HG02642 (cell line): ENCODE measurements around the gene ZNF646.

Experiments used
- ATAC-seq: cut with Tn5 transposase; IDR thresholded peaks from one replicate; pipeline ENCODE4 v1.9.1; 2021; ENCODE audit warnings: mild to moderate bottlenecking; ENCODE audit not compliant: unreplicated experiment, poor library complexity

The ZNF646 gene

GRCh38 chr16:31061813-31062440 lies 12.3 kb upstream of the ZNF646 start:
- no peak for ATAC-seq

GRCh38 chr16:31063495-31063842 lies 10.8 kb upstream of the ZNF646 start:
- no peak for ATAC-seq

- no peak for ATAC-seq
Observed at GRCh38 chr16:31063843-31064611, 10.2 kb upstream of the ZNF646 start.

DNA sequence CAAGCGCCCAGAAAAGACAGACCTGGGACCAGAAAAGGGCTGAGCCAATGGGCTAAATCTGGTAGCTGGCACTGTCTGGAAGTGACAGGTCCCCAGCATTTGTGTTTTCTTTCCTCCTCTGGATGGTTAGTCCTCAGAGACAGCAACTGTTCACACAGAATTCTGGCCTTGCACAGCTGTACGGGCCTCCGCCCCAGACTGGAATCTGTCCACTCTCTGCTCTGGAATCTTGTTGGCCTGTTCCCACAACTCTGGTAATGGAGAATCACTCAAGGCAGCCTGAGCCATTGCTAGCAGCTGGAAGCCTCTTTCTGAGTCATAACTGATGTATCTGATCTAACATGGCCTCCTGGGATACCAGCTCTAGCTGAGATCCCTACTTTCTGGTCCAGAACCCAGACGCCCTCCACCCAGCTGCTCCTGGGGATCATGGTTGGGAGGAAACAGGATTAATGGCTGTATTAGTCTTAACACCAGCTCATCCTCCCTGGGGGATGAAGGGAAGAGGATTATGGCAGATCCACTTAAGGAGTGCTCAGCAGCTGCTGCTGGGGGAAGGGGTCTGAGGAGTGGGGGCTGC lies 9.2 kb upstream of the ZNF646 start:
- ATAC-seq = no peak

GRCh38 chr16:31067342-31067741 lies 6.9 kb upstream of the ZNF646 start:
- no peak for ATAC-seq

DNA sequence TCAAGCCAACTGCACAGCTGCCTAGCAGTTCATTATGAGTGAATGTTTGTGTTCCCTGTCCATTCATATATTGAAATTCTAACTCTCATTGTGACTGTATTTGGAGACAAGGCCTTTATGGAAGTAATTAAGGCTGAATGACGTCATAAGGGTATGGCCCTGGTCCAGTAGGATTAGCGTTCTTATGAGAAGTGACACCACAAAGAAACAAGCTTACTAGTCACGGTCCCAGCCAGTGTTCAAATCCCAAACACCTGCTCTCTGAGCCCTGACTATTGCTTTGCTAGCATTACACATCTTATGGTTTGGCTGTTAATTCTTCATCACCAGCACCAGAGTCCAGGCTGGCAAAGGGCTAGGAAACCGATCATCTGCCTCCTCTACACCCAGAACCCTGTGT lies 2.4 kb upstream of the ZNF646 start:
- ATAC-seq = no peak

DNA sequence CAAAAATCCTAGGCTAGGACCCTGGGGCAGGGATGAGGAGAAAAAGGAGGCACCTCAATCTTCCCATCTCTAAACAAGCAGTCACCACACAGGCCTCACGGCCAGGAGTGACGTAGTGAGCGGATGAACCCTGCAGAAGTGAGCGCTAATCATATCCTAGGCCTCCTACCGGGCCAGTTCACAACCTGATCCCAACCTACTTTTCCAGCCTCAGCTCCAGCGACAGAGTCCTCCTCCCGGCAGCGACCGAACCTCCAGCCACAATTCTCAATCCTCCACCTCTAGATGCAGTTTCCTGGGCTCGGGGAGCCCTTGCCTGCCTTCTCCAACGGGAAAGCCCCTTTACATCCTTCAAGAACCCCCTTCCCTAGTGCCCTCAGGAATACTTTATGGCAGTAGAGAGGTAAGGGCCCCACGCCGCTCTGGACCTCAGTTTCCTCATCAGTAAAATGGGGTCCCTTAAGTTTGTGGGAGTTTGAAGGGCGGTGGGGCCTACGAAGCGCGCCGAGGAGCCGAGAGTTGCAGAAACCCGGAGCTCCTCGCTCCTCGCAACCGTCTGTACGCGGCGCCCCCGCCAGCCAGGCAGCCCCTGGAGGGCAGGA lies 1.6 kb upstream of the ZNF646 start:
- ATAC-seq = peak; percentile 6

- ATAC-seq = peak; percentile 59
Observed at GRCh38 chr16:31073142-31073969, 866 bp upstream of the ZNF646 start.

DNA sequence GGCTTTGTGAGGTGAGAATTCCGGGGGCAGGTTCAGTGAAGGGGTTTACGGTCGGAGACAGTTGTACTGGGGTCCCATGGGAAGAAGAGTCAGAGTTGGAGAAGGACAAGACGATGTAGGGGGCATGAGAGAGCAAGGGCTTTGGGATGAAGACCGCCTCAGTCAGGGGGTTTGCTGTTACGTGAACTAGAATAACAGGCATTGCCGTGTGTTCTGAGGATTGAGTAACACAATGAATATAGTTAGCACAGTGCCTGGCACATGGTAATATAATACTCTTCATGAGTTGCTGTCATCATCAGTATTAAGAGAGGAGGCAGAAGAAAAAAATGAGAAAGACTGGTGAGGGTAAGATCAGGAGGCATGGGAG lies 577 bp downstream of the ZNF646 start:
- no peak for ATAC-seq

- no peak for ATAC-seq
Observed at GRCh38 chr16:31076319-31076718, 2.1 kb downstream of the ZNF646 start.

DNA sequence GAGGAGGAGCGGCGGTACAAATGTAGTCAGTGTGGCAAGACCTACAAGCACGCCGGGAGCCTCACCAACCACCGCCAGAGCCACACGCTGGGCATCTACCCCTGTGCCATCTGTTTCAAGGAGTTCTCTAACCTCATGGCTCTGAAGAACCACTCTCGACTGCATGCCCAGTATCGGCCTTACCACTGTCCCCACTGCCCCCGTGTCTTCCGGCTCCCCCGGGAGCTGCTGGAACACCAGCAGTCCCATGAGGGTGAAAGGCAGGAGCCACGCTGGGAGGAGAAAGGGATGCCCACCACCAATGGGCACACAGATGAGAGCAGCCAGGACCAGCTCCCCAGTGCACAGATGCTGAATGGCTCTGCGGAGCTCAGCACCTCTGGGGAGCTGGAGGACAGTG lies 2.8 kb downstream of the ZNF646 start:
- ATAC-seq = no peak

DNA sequence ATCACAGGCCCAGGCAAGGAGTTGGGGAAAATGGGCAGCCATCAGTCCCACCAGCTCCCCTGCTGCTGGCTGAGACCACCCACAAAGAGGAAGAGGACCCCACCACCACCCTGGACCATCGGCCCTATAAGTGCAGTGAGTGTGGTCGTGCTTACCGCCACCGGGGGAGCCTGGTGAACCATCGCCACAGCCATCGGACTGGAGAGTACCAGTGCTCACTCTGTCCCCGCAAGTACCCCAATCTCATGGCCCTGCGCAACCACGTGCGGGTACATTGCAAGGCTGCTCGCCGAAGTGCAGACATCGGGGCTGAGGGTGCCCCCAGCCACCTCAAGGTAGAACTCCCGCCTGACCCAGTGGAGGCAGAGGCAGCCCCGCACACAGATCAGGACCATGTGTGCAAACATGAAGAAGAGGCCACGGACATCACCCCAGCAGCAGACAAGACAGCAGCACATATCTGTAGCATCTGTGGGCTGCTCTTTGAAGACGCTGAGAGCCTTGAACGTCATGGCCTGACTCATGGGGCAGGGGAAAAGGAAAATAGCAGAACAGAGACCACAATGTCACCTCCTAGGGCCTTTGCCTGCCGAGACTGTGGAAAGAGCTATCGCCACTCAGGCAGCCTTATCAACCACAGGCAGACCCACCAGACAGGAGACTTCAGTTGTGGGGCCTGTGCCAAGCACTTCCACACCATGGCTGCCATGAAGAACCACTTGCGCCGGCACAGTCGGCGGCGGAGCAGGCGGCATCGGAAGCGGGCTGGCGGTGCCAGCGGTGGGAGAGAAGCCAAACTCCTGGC lies 3.6 kb downstream of the ZNF646 start:
- ATAC-seq = no peak

DNA sequence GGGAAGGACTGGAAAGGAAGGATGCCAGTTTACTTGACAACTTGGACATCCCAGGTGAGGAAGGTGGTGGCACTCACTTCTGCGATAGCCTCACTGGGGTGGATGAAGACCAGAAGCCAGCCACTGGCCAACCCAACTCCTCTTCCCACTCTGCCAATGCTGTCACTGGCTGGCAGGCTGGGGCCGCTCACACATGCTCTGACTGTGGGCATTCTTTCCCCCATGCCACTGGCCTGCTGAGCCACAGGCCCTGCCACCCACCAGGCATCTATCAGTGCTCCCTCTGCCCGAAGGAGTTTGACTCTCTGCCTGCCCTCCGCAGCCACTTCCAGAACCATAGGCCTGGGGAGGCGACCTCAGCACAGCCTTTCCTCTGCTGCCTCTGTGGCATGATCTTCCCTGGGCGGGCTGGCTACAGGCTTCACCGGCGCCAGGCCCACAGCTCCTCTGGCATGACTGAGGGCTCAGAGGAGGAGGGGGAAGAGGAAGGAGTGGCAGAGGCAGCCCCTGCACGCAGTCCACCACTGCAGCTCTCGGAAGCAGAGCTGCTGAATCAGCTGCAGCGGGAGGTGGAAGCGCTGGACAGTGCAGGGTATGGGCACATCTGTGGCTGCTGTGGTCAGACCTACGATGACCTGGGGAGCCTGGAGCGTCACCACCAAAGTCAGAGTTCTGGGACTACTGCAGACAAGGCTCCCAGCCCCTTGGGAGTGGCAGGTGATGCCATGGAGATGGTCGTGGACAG lies 4.5 kb downstream of the ZNF646 start:
- ATAC-seq = no peak

DNA sequence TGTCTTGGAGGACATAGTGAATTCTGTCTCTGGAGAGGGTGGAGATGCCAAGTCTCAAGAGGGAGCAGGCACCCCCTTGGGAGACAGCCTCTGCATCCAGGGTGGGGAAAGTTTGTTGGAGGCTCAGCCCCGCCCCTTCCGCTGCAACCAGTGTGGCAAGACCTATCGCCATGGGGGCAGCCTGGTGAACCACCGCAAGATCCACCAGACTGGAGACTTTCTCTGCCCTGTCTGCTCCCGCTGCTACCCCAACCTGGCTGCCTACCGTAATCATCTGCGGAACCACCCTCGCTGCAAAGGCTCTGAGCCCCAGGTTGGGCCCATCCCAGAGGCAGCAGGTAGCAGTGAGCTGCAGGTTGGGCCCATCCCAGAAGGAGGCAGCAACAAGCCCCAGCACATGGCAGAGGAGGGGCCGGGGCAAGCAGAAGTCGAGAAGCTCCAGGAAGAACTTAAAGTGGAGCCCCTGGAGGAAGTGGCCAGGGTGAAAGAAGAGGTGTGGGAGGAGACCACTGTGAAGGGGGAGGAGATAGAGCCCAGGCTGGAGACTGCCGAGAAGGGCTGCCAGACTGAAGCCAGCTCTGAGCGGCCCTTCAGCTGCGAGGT lies 5.2 kb downstream of the ZNF646 start:
- no peak for ATAC-seq

GRCh38 chr16:31080035-31080629 lies 5.9 kb downstream of the ZNF646 start:
- ATAC-seq = no peak

- no peak for ATAC-seq
Observed at GRCh38 chr16:31080756-31081419, 6.7 kb downstream of the ZNF646 start.

DNA sequence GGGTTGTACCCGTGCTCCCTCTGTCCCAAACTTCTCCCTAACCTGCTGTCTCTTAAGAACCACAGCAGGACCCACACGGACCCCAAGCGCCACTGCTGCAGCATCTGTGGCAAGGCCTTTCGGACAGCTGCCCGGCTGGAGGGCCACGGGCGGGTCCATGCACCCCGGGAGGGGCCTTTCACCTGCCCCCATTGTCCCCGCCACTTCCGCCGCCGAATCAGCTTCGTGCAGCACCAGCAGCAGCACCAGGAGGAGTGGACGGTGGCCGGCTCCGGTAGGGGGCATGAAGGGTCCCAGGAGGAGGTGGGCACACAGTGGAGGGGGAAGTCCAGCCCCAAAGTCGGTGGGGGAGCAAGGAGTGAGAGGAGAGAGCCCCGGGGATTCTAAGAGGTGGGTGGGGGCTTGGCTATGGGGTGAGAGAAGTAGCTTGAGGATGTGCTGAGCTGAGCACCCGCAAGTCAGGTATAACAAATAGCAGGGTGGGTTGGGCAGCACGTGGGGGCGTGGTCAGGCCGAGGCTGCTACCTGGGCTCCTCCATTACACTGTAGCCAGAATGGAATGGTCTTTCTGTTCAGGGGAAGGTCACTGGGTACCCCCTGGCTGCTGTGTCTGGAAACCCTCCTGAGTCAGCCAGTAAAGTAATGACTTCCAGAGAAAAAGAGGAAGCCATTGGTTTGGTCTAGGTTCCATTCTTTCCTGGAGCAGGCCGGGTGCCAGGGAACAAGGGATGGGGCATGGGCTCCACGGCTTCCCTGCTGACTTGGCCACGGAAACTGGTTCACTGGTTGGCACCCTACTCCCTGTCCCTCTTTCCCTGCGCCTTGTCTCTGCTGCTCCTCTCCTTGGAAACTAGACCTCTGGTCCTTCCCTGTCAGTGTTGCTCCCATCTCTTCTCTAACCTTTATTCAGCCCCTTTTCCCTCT lies 7.5 kb downstream of the ZNF646 start:
- ATAC-seq = no peak
